Dermis blood vessel endothelial cell (primary cell): ENCODE results near the gene BCKDK. TPM values are rescaled to one million over a fixed set of nuclear protein-coding genes. Genes with fewer than 3 reads are reported as not detected.

Source experiments
- DNase-seq: peaks from one replicate; pipeline ENCODE4 v3.0.0; 2010
- total RNA-seq: library from RNA; depleted of rRNA; stranded (reverse); fragments of >200 nt; gene quantifications from 2 replicates; pipeline ENCODE4 v1.2.3, GENCODE V29; 2014

The BCKDK gene
- 18.4 and 36.2 TPM in 2 replicates for total RNA-seq

GRCh38 chr16:31108035-31108793 is at the start of gene BCKDK:
BCKDK (plus strand) TSS chr16:31108386; CDS start chr16:31109224, 838 bp downstream.
- peak; percentile 75 for DNase-seq

- DNase-seq, result no peak
Measured at GRCh38 chr16:31061126-31061812, 46.9 kb upstream of the BCKDK start.

- no peak for DNase-seq
Measured at GRCh38 chr16:31061813-31062440, 46.3 kb upstream of the BCKDK start.

DNA sequence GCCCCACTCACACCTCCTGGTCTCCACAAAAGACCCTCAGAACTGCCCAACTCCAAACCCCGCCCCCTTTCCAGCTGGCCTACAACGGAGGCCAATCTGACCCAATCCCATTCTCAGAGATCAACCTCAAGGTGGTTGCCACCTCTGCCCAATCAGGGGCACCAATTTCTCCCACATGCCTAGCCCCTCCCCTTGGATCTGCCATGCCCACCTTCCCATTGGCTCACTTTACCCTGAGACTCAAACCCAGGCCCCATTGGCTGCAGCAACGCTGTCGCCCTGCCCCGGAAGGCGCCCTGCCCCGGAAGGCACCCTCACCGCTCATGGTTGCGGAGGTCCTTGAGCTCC is 44.7 kb upstream of the BCKDK start:
- DNase-seq, result no peak

DNA sequence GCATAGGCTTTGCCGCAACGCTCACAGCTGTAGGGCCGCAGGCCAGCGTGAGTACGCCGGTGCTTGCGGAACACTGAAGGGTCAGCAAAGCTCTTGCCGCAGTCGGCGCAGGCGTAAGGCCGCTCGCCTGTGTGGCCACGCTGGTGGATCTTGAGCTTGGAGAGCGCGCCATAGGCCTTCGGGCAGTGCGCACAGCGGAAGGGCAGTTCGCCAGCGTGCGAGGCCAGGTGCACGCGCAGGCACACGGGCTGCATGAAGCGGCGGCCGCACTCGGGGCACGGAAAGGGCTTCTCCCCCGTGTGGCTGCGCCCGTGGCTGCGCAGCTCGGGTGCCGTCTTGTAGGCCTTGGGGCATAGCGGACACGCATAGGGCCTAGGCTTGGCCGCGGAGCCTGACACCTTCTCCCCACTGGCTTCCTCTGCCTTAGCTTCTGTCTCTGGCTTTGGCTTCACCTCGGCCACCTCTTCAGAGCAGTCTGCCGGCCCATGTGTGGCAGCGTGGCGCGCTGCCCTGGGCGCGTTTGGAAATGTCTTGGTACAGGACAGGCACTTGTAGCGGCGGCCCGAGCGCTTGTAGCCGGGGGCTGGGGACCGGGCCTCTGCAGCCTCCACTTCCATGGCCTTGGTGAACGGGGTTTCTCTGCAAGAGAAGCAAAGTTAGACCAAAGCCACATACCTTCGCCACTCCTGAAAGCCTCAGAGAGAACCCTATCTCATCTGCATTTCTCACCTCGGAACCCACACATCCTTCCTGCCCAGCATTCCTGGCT is 44.2 kb upstream of the BCKDK start:
- DNase-seq, result peak; percentile 34

DNA sequence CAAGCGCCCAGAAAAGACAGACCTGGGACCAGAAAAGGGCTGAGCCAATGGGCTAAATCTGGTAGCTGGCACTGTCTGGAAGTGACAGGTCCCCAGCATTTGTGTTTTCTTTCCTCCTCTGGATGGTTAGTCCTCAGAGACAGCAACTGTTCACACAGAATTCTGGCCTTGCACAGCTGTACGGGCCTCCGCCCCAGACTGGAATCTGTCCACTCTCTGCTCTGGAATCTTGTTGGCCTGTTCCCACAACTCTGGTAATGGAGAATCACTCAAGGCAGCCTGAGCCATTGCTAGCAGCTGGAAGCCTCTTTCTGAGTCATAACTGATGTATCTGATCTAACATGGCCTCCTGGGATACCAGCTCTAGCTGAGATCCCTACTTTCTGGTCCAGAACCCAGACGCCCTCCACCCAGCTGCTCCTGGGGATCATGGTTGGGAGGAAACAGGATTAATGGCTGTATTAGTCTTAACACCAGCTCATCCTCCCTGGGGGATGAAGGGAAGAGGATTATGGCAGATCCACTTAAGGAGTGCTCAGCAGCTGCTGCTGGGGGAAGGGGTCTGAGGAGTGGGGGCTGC is 43.2 kb upstream of the BCKDK start:
- peak; percentile 63 for DNase-seq

DNA sequence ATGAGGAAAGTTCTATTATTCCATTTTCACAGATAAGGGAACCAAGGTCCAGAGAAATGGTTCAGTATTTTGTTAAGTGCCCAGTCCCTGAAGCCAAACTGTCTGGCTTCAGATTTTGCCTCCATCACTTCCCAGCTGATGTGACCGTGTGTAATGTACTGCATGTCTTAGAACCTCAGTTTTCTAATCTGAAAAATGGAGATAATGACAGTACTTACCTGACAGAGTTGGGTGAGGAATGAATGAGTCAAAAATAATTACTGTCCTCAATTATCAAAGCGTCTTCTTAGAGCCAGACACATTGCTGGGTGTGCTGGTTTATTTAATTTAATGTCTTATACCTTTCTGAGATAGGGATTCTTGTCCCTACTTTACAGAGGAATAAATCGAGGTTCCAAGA is 40.8 kb upstream of the BCKDK start:
- no peak for DNase-seq

GRCh38 chr16:31071861-31072260 is 36.3 kb upstream of the BCKDK start:
- DNase-seq, result peak; percentile 49

DNA sequence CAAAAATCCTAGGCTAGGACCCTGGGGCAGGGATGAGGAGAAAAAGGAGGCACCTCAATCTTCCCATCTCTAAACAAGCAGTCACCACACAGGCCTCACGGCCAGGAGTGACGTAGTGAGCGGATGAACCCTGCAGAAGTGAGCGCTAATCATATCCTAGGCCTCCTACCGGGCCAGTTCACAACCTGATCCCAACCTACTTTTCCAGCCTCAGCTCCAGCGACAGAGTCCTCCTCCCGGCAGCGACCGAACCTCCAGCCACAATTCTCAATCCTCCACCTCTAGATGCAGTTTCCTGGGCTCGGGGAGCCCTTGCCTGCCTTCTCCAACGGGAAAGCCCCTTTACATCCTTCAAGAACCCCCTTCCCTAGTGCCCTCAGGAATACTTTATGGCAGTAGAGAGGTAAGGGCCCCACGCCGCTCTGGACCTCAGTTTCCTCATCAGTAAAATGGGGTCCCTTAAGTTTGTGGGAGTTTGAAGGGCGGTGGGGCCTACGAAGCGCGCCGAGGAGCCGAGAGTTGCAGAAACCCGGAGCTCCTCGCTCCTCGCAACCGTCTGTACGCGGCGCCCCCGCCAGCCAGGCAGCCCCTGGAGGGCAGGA is 35.5 kb upstream of the BCKDK start:
- peak; percentile 56 for DNase-seq

- DNase-seq, result peak; percentile 92
Measured at GRCh38 chr16:31073142-31073969, 34.8 kb upstream of the BCKDK start.

- DNase-seq, result peak; percentile 100
Measured at GRCh38 chr16:31073970-31074813, 34.0 kb upstream of the BCKDK start, which contains the start of the genes ZNF646 and ZNF668. ZNF646 (plus strand) TSS chr16:31074422; CDS start chr16:31076325, 1,903 bp downstream. ZNF668 (minus strand) TSS chr16:31074240; CDS start chr16:31064459, 9,781 bp downstream.

GRCh38 chr16:31074814-31075183 is 33.4 kb upstream of the BCKDK start:
- no peak for DNase-seq

DNA sequence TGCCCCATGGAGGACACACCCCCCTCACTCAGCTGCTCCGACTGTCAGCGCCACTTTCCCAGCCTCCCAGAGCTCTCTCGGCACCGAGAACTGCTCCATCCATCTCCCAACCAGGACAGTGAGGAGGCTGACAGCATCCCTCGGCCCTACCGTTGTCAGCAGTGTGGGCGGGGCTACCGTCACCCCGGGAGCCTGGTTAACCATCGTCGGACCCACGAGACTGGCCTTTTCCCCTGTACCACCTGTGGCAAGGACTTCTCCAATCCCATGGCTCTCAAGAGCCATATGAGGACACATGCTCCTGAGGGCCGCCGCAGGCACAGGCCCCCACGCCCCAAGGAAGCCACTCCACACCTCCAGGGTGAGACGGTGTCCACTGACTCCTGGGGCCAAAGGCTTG is 31.9 kb upstream of the BCKDK start:
- no peak for DNase-seq

- no peak for DNase-seq
Measured at GRCh38 chr16:31077024-31077423, 31.2 kb upstream of the BCKDK start.

DNA sequence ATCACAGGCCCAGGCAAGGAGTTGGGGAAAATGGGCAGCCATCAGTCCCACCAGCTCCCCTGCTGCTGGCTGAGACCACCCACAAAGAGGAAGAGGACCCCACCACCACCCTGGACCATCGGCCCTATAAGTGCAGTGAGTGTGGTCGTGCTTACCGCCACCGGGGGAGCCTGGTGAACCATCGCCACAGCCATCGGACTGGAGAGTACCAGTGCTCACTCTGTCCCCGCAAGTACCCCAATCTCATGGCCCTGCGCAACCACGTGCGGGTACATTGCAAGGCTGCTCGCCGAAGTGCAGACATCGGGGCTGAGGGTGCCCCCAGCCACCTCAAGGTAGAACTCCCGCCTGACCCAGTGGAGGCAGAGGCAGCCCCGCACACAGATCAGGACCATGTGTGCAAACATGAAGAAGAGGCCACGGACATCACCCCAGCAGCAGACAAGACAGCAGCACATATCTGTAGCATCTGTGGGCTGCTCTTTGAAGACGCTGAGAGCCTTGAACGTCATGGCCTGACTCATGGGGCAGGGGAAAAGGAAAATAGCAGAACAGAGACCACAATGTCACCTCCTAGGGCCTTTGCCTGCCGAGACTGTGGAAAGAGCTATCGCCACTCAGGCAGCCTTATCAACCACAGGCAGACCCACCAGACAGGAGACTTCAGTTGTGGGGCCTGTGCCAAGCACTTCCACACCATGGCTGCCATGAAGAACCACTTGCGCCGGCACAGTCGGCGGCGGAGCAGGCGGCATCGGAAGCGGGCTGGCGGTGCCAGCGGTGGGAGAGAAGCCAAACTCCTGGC is 30.4 kb upstream of the BCKDK start:
- DNase-seq, result no peak

DNA sequence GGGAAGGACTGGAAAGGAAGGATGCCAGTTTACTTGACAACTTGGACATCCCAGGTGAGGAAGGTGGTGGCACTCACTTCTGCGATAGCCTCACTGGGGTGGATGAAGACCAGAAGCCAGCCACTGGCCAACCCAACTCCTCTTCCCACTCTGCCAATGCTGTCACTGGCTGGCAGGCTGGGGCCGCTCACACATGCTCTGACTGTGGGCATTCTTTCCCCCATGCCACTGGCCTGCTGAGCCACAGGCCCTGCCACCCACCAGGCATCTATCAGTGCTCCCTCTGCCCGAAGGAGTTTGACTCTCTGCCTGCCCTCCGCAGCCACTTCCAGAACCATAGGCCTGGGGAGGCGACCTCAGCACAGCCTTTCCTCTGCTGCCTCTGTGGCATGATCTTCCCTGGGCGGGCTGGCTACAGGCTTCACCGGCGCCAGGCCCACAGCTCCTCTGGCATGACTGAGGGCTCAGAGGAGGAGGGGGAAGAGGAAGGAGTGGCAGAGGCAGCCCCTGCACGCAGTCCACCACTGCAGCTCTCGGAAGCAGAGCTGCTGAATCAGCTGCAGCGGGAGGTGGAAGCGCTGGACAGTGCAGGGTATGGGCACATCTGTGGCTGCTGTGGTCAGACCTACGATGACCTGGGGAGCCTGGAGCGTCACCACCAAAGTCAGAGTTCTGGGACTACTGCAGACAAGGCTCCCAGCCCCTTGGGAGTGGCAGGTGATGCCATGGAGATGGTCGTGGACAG is 29.4 kb upstream of the BCKDK start:
- no peak for DNase-seq

- DNase-seq, result no peak
Measured at GRCh38 chr16:31079342-31079944, 28.7 kb upstream of the BCKDK start.

DNA sequence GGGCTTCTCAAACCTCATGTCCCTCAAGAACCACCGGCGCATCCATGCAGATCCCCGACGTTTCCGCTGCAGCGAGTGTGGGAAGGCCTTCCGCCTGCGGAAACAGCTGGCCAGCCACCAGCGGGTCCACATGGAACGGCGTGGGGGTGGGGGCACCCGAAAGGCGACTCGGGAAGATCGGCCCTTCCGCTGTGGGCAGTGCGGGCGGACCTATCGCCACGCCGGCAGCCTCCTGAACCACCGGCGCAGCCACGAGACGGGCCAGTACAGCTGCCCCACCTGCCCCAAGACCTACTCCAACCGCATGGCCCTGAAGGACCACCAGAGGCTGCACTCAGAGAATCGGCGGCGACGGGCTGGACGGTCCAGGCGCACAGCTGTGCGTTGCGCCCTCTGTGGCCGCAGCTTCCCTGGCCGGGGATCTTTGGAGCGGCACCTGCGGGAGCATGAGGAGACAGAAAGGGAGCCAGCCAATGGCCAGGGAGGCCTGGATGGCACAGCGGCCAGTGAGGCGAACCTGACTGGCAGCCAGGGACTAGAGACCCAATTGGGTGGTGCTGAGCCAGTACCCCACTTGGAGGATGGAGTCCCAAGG is 28.1 kb upstream of the BCKDK start:
- DNase-seq, result no peak
